ENCODE results near the gene TALDO1. TPM values are rescaled to one million over a fixed set of nuclear protein-coding genes. Genes with fewer than 3 reads are reported as not detected.

The TALDO1 gene
- total RNA-seq, 2 donors from 2014 or later: 132 to 232 TPM

- Histone ChIP-seq H3K36me3 (no peaks in the 10 kb centered on the region), H3K9me3 (no peaks in the 10 kb centered on the region), H3K4me1 (ENCODE audit: control insufficient read depth in 1 of 2, low read depth in 2 of 2) (peaks cover 24 to 37% of the 10 kb centered on the region in 2 donors), H3K4me3 (no peak overlapping the region), H3K27me3 (replicated peaks; ENCODE audit: insufficient read depth) (no peaks in the 10 kb centered on the region), H3K27ac (no peak overlapping the region)
- DNase-seq (ENCODE audit: low spot score) (no peak), ATAC-seq (ENCODE audit: insufficient number of reproducible peaks, low FRiP score, low read depth) (no peak)
- TF ChIP-seq CTCF (IDR thresholded peaks at IDR 0.05): peak; percentile 63
Observed at GRCh38 chr11:723120-723883, 24.0 kb upstream of the TALDO1 start.

- Histone ChIP-seq H3K36me3 (no peaks in the 10 kb centered on the region), H3K27ac (no peak overlapping the region), H3K4me3 (no peak overlapping the region), H3K9me3 (no peaks in the 10 kb centered on the region), H3K4me1 (ENCODE audit: control insufficient read depth in 1 of 2, low read depth in 2 of 2) (peaks cover 26 to 42% of the 10 kb centered on the region in 2 donors), H3K27me3 (replicated peaks; ENCODE audit: insufficient read depth) (no peaks in the 10 kb centered on the region)
- ATAC-seq (ENCODE audit: insufficient number of reproducible peaks, low FRiP score, low read depth) (no peak), DNase-seq (ENCODE audit: low spot score) (no peak)
- no peak for TF ChIP-seq CTCF (IDR thresholded peaks at IDR 0.05)
Observed at GRCh38 chr11:724049-724777, 23.1 kb upstream of the TALDO1 start.

DNA sequence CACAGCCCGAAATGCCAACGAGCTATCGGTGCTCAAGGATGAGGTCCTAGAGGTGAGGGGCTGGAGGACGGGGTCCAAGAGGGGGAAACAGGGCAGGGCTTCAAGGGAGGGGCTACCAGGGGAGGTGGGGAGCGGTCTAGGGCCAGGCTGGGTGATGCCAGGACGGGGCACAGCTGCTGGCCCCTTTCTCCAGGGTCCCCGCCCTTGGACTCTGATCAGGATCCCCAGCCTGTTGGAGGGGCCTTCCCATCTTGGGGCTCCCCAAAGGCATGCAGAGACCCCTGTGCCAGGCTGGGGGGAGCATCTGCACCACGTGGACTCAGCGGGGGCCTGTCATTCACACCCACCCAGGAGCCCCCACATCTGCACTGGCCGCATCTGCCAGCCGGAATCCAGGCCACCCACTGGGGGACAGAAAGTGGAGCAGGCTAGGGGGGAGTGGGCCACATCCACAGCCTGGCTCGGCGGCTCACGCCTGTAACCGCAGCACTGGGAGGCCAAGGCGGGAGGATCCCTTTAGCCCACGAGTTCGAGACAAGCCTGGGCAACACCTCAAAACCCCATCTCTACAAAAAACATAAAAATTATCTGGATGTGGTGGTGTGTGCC, 22.4 kb upstream of the TALDO1 start:
- Histone ChIP-seq H3K27me3 (replicated peaks; ENCODE audit: insufficient read depth) (no peaks in the 10 kb centered on the region), H3K9me3 (no peaks in the 10 kb centered on the region), H3K4me3 (no peak overlapping the region), H3K27ac (no peak overlapping the region), H3K36me3 (no peaks in the 10 kb centered on the region), H3K4me1 (ENCODE audit: control insufficient read depth in 1 of 2, low read depth in 2 of 2) (peaks cover 26 to 42% of the 10 kb centered on the region in 2 donors)
- DNase-seq (ENCODE audit: low spot score) (no peak), ATAC-seq (ENCODE audit: insufficient number of reproducible peaks, low FRiP score, low read depth) (no peak)
- no peak for TF ChIP-seq CTCF (IDR thresholded peaks at IDR 0.05)

GRCh38 chr11:725624-726202, 21.6 kb upstream of the TALDO1 start:
- no peak for TF ChIP-seq CTCF (IDR thresholded peaks at IDR 0.05)
- Histone ChIP-seq H3K9me3 (no peaks in the 10 kb centered on the region), H3K4me3 (peak overlapping the region; percentile 68), H3K27ac (no peak overlapping the region), H3K27me3 (replicated peaks; ENCODE audit: insufficient read depth) (no peaks in the 10 kb centered on the region), H3K4me1 (ENCODE audit: control insufficient read depth in 1 of 2, low read depth in 2 of 2) (peaks cover 26 to 42% of the 10 kb centered on the region in 2 donors), H3K36me3 (no peaks in the 10 kb centered on the region)
- DNase-seq (ENCODE audit: low spot score) (no peak), ATAC-seq (ENCODE audit: insufficient number of reproducible peaks, low FRiP score, low read depth) (no peak)

Measured in thoracic aorta (tissue), 2 donors.